Kidney tubule cell (primary cell): ENCODE data around the gene CCL24.
"Not testable (repeated sequence)": the region's sequence is repeated elsewhere in the genome, so short reads cannot be mapped to it uniquely, and the experiment has no call there.

Source experiments
- DNase-seq: peaks from one replicate; pipeline ENCODE4 v3.0.0-alpha.2; 2018; ENCODE audit warnings: low spot score

Gene CCL24

GRCh38 chr7:75819711-75820110 is 6.1 kb upstream of the CCL24 start:
- no peak for DNase-seq

DNA sequence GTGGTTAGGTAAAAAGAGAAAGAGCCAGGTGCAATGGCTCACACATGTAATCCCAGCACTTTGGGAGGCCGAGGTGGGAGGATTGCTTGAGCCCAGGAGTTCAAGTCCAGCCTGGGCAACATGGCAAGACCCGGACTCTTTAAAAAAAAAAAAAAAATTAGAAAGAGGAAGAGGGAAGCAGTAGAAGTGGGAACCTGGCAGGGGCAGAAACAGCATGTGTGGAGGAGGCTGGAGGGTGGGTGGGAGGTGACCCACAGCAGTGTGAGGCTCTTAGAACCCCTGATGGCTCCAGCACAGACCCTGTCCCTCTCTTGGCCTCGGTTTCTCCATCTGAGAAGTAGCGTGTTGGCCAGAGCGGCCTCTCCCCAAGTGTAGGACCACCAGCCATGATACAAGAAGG is 4.9 kb upstream of the CCL24 start:
- DNase-seq: no peak

DNA sequence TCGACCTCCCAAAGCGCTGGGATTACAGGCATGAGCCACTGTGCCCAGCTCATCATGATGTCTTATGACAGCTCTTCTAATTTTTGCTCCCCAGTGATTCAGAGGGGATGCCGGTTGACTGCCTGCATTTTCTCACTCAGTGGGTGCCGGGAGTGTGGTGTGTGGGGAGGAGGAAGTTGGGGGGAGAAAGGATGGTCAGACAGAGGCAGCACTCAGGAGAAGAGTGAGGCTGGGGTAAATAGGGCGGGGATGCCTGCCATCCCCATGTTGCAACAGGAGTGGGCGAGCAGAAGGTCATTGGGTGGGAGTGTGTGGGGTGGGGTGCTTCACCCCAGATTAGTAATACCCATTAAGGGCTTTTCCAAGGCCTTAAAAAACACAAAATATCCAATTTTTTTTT is 3.5 kb upstream of the CCL24 start:
- no peak for DNase-seq

DNA sequence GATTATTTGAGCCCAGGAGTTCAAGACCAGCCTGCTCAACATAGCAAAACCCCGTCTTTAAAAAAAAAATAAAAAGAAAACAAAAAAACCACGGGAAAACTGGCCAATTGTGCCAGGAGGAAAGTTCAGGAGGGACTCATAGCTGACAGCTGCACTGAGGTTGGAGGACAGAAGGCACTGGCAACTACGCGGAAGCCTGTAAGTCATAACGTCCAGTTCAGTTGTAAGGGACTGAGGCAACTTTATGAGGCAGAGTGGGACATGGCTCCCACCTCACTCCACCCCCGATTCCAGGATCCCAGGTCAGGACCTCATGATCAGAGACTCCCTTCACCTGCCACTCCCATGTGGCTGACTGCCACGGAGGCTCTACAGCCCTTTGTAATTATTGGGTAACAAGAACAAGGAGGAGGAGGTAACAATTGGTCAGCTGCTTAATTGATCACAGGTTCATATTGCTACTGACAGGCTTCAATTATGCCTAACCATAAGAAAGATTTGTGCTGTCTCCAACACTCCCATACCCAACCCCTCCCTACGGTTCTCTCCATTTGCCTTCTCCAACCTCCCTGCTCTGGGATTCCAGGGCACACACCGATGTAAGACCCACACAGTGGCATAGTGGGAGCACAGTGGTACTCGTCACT is 1.9 kb upstream of the CCL24 start:
- DNase-seq: no peak

GRCh38 chr7:75814407-75814947 is 871 bp upstream of the CCL24 start:
- DNase-seq: no peak

DNA sequence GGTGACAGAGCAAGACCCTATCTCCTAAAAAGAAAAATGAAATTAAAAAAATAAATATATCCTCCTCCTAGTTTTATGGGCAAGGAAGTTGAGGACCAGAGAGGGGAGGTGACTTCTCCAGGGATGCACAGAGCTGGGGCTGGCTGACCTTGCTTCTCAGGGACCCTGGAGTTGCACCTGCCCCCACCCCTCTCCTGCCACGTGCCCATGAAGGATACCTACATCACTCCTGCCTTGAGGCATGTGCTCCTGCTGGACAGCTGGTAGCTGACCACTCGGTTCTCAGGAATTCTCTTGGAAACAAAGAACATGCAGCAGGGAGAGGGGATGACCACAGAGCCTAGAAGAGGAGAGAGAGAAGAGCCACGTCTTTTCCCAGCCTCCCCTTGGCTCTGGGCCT is 522 bp downstream of the CCL24 start:
- DNase-seq: no peak

- DNase-seq: no peak
Measured at GRCh38 chr7:75811894-75812678, 1.5 kb downstream of the CCL24 start.

DNA sequence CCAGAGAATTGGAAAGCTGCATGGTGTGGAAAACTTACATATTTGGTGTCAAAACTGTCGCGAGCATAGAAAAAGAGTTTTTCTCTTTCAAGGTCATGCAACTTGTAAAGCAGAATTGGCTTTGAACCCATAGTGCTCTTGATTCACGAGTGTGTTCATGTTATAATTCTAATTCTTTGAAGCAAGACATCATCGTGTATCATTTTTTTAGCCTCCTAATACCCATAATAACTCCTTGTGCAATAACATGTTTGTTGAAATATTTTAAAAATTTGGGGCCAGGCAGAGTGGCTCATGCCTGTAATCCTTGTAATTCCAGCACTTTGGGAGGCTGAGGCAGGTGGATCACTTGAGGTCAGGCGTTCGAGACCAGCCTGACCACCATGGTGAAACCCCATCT is 4.2 kb downstream of the CCL24 start:
- DNase-seq: no peak

GRCh38 chr7:75808106-75808505 is 5.5 kb downstream of the CCL24 start:
- no peak for DNase-seq

DNA sequence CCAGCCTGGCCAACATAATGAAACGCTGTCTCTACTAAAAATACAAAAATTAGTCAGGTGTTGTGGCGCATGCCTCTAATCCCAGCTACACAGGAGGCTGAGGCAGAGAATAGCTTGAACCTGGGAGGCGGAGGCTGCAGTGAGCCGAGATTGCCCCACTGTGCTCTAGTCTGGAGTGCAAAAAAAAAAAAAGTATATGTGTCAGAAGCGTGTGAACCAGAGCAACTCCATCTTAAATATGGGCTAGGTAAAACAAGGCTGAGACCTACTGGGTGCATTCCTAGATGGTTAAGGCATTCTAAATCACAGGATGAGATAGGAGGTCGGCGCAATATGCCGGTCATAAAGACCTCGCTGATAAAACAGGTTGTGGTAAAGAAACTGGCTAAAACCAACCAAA is 6.2 kb downstream of the CCL24 start:
- no peak for DNase-seq

DNA sequence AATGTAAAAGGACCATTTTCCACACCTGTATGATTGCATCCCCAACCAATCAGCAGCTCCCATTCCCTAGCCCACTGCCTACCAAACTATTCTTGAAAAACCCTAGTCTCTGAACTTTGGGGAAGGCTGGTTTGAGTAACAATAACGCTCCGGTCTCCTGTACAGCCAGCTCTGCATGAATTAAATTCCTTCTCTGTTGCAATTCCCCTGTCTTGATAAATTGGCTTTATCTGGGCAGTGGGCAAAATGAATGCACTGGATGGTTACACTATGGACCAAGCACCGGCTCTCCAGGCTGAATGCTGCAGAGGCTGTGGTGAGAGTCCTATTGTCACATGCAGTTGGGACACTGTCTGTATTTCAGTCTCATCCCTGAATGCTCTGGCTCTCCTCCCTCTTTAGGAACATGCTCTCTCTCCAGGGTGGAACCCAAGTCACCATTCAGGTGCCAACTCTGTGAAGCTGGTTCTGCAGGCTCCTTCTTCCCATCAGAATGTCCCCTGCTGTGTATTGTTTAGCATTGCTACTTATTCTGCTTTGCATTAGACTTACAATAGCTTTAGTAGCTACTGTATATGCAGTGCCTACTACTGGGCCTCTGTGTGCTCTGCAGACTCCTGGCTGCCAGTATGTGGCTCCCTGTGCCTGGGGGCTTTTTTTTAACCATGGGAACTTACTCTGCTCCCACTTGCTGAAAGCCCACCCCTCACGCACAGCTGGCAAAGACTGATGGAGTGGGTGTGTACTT is 6.9 kb downstream of the CCL24 start:
- no peak for DNase-seq

GRCh38 chr7:75804705-75805104 is 8.9 kb downstream of the CCL24 start:
- no peak for DNase-seq

GRCh38 chr7:75804004-75804403 is 9.6 kb downstream of the CCL24 start:
- DNase-seq: no peak

DNA sequence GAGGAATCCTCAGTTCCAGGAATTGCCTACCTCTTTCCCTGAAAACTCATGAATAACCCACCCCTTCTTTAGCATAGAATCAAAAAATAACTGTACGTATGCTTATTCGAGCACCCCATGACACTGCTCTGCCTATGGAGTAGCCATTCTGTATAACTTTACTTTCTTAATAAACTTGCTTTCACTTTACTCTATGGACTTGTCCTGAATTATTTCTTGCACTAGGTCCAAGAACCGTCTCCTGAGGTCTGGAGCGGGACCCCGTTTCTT is 11.1 kb downstream of the CCL24 start:
- no peak for DNase-seq

DNA sequence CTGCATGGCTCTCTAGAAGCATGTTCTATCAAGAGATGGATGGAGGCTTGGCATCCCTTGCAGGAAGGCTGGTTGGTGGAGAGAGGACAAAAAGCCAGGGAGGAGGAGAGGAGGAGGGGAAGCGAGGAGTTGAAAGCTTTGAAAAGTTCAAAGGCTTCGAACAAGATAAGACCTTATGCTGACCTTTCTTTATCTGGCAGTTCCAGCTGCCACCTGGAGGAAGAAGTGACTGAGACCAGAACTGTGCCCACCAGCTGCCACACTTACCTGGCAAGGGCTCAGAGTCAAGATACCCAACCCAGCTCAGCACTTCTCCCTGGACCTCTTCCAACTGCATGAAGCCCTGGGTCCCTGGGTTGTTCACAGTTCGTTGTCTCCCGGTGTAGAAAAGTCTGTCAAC is 14.8 kb downstream of the CCL24 start:
- no peak for DNase-seq

GRCh38 chr7:75796420-75796819 is 17.2 kb downstream of the CCL24 start:
- no peak for DNase-seq

DNA sequence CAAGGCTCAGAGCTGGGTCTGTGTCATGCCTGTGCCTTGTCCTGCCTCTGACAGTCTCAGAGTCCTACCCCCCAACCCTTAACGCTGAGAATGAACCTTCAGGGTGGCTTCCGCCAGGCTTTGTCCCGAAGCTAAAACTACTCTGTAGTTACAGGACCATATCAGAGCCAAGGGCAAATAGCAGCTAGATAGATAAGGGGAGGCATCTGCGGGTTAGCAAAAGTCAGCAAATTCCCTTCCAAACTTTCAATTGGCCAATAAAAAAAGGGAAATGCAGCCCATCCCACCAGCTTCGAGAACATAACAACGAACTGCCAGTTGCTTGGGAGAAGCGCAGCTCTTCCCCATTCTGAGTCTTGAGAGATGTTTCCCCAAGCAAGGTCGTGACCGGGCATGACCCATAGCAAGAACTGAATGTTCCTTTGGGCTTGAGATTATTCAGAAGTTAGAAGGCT is 17.7 kb downstream of the CCL24 start:
- no peak for DNase-seq

- DNase-seq: no peak
Measured at GRCh38 chr7:75793676-75794075, 19.9 kb downstream of the CCL24 start.

DNA sequence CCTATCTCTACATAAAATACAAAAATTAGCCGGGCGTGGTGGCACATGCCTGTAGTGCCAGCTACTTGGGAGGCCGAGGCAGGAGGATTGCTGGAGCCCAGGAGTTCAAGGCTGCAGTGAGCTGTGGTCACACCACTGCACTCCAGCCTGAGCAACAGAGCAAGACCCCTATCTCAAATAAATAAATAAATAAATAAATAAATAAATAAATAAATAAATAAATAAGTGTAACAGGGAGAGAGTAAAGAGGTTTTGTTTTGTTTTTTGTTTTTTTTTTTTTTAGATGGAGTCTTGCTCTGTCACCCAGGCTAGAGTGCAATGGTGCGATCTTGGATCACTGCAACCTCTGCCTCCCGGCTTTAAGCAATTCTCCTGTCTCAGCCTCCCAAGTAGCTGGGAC is 21.0 kb downstream of the CCL24 start:
- not testable (repeated sequence) for DNase-seq

DNA sequence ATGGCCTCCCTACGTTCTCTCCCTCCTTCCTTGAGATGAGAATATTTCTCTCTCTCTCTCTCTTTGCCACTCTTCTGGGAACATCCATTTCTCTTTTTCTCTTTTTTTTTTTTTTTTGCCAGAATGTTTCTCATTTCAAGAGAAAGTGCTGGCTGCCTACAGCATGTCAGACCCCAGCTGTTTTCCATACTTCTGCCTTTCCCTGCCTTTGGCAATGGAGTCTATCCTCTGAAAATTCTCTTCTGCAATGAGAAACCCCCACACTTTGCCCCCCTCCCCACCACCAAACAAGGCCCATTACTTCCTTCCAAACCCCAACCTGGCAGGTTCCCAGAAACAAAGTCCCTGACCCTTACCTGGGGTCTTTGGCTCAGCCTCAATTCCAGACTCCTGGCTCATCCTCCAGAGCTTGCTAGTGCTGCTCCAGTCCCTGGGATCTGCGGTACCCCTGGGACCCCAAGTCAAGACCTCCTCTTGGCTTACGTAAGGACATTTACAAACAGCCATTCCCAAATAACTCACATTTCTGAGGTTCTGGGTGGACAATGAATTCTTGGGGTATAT is 24.2 kb downstream of the CCL24 start:
- no peak for DNase-seq

DNA sequence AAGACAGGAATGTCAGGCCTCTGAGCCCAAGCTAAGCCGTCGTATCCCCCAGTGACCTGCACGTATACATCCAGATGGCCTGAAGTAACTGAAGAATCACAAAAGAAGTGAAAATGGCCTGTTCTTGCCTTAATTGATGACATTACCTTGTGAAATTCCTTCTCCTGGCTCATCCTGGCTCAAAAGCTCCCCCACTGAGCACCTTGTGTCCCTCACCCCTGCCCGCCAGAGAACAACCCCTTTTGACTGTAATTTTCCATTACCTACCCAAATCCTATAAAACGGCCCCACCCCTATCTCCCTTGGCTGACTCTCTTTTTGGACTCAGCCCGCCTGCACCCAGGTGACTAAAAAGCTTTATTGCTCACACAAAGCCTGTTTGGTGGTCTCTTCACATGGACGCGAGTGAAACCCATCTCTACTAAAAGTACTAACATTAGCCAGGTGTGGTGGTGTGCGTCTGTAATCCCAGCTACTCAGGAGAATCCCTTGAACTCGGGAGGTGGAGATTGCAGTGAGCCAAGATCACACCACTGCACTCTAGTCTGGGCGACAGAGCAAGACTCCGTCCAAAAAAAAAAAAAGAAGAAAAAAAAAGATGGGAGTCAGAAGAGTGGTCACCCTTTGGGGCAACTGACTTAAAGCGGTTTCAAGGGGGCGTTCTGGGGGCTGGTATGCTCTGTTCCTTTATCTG is 25.3 kb downstream of the CCL24 start:
- not testable (repeated sequence) for DNase-seq

GRCh38 chr7:75783058-75783457 is 30.5 kb downstream of the CCL24 start:
- not testable (repeated sequence) for DNase-seq
